IMR-90 (cell line): ENCODE measurements around the gene DISP1. TPM values are rescaled to one million over a fixed set of nuclear protein-coding genes. Genes with fewer than 3 reads are reported as not detected.

ENCODE experiments used
- ATAC-seq: fragments of 200-7000 bp; cut with Tn5 transposase; 2 replicates; pipeline ENCODE4 v1.9.1; 2020; ENCODE audit warnings: low read depth, mild to moderate bottlenecking, moderate library complexity
- BruUV-seq: library from RNA; stranded (reverse); fragments of 400-500 nt; replicated peaks from 2 replicates; lab custom pipeline; 2021; lab: Mats Ljungman, UMichigan
- CTCF ChIA-PET: fragments of 300-600 bp; formaldehyde crosslinking; extraction: SDS; loops from one replicate; lab custom pipeline; 2021; ENCODE audit warnings: antibody characterized with exemption; lab: Yijun Ruan, JAX
- POLR2A ChIA-PET: fragments of 300-600 bp; sonication (Branson Sonifier 250); formaldehyde crosslinking; loops from one replicate; lab custom pipeline; 2022; ENCODE audit warnings: antibody characterized with exemption; ENCODE audit not compliant: unreplicated experiment; lab: Charles Lee
- DNase-seq: peaks from one replicate; pipeline ENCODE4 v3.0.0; 2013
- H2AFZ ChIP-seq: replicated peaks from 2 replicates; pipeline ENCODE3; 2013; ENCODE audit warnings: low read length, mild to moderate bottlenecking; ENCODE audit not compliant: poor library complexity
- H2AK5ac ChIP-seq: 2 replicates; pipeline ENCODE4 v1.6.1; 2013; ENCODE audit warnings: low read depth, low read length, inconsistent platforms
- H2AK9ac ChIP-seq: replicated peaks from 2 replicates; pipeline ENCODE3; 2013; ENCODE audit warnings: mild to moderate bottlenecking, low read depth, low read length, moderate library complexity; ENCODE audit not compliant: poor library complexity
- H2BK120ac ChIP-seq: 2 replicates; pipeline ENCODE4 v1.6.1; 2013; ENCODE audit warnings: low read depth, low read length, inconsistent platforms
- H2BK15ac ChIP-seq: 3 replicates; pipeline ENCODE4 v1.6.1; 2013; ENCODE audit warnings: low read depth, low read length, inconsistent platforms
- H2BK20ac ChIP-seq: 2 replicates; pipeline ENCODE4 v1.6.1; 2013; ENCODE audit warnings: low read depth, mild to moderate bottlenecking, inconsistent platforms, low read length, moderate library complexity
- H2BK5ac ChIP-seq: 2 replicates; pipeline ENCODE4 v1.6.1; 2013; ENCODE audit warnings: mild to moderate bottlenecking, low read depth, low read length, inconsistent platforms; ENCODE audit not compliant: poor library complexity, severe bottlenecking
- H3K14ac ChIP-seq: replicated peaks from 2 replicates; pipeline ENCODE4 v1.6.1; 2013; ENCODE audit warnings: low read depth, low read length, inconsistent platforms
- H3K18ac ChIP-seq: 2 replicates; pipeline ENCODE4 v1.6.1; 2013; ENCODE audit warnings: low read depth, low read length, control low read depth
- H3K23ac ChIP-seq: 2 replicates; pipeline ENCODE4 v1.6.1; 2013; ENCODE audit warnings: low read depth, low read length, inconsistent platforms
- H3K27ac ChIP-seq: 2 replicates; pipeline ENCODE4 v1.5.1; 2013; ENCODE audit warnings: mild to moderate bottlenecking, control low read depth, low read length; ENCODE audit not compliant: insufficient read depth
- H3K27me3 ChIP-seq: 2 replicates; pipeline ENCODE4 v1.6.1; 2013; ENCODE audit warnings: low read length; ENCODE audit not compliant: control insufficient read depth, insufficient read depth
- H3K36me3 ChIP-seq: 2 replicates; pipeline ENCODE4 v1.6.1; 2013; ENCODE audit warnings: low read length, mixed read lengths; ENCODE audit not compliant: control insufficient read depth, insufficient read depth
- H3K4ac ChIP-seq: 2 replicates; pipeline ENCODE4 v1.6.1; 2013; ENCODE audit warnings: low read depth, low read length, inconsistent platforms
- H3K4me1 ChIP-seq: 2 replicates; pipeline ENCODE4 v1.6.1; 2013; ENCODE audit warnings: low read length, mixed read lengths; ENCODE audit not compliant: control insufficient read depth, insufficient read depth
- H3K4me2 ChIP-seq: 2 replicates; pipeline ENCODE4 v1.6.1; 2013; ENCODE audit warnings: low read depth, mild to moderate bottlenecking, control low read depth, low read length, moderate library complexity
- H3K4me3 ChIP-seq: 2 replicates; pipeline ENCODE4 v1.5.1; 2013; ENCODE audit warnings: low read depth, mild to moderate bottlenecking, control low read depth, low read length, moderate library complexity; ENCODE audit not compliant: insufficient read depth
- H3K56ac ChIP-seq: 2 replicates; pipeline ENCODE4 v1.6.1; 2013; ENCODE audit warnings: low read length, inconsistent platforms; ENCODE audit not compliant: insufficient read depth; ENCODE audit errors: extremely low read depth
- H3K79me1 ChIP-seq, 2 experiments: 2 replicates each; pipeline ENCODE4 v1.6.1; 2013; ENCODE audit warnings: low read length in 2 of 2, inconsistent platforms in 1 of 2, low read depth in 1 of 2
- H3K9ac ChIP-seq: 2 replicates; pipeline ENCODE4 v1.6.1; 2013; ENCODE audit warnings: low read depth, low read length, control low read depth
- H3K9me1 ChIP-seq: 2 replicates; pipeline ENCODE4 v1.6.1; 2013; ENCODE audit warnings: low read length, inconsistent platforms; ENCODE audit not compliant: insufficient read depth
- H3K9me3 ChIP-seq: 2 replicates; pipeline ENCODE4 v1.6.1; 2013; ENCODE audit warnings: low read length; ENCODE audit not compliant: control insufficient read depth, insufficient read depth
- H4K20me1 ChIP-seq: 2 replicates; pipeline ENCODE4 v1.6.1; 2013; ENCODE audit warnings: low read length, inconsistent platforms; ENCODE audit not compliant: insufficient read depth
- H4K5ac ChIP-seq: 2 replicates; pipeline ENCODE4 v1.6.1; 2013; ENCODE audit warnings: mild to moderate bottlenecking, low read depth, low read length, control low read depth
- H4K8ac ChIP-seq, 2 experiments: 2 replicates each; pipeline ENCODE4 v1.6.1; 2013; ENCODE audit warnings: low read depth in 2 of 2, low read length in 2 of 2, control low read depth in 1 of 2, inconsistent platforms in 1 of 2
- H4K91ac ChIP-seq: 2 replicates; pipeline ENCODE4 v1.6.1; 2013; ENCODE audit warnings: low read depth, low read length, inconsistent platforms; ENCODE audit not compliant: insufficient read depth
- BHLHE40 ChIP-seq: fragments of 150-350 bp; IDR thresholded peaks from 2 replicates; pipeline ENCODE4 v1.6.1; 2016; ENCODE audit warnings: mild to moderate bottlenecking, low read depth, low read length
- CEBPB ChIP-seq: IDR thresholded peaks from 2 replicates; pipeline ENCODE4 v1.6.1; 2012; ENCODE audit warnings: low read depth, low read length, improper control_type of control experiment
- CHD1 ChIP-seq: IDR thresholded peaks from 2 replicates; pipeline ENCODE4 v1.6.1; 2012; ENCODE audit warnings: low read depth, low read length, improper control_type of control experiment
- FOS ChIP-seq: fragments of 150-350 bp; IDR thresholded peaks from 2 replicates; pipeline ENCODE4 v1.6.1; 2016; ENCODE audit warnings: low read depth, low read length
- MAFK ChIP-seq: IDR thresholded peaks from 2 replicates; pipeline ENCODE4 v1.6.1; 2012; ENCODE audit warnings: low read depth, low read length, improper control_type of control experiment
- MAZ ChIP-seq: IDR thresholded peaks from 2 replicates; pipeline ENCODE4 v1.6.1; 2012; ENCODE audit warnings: low read depth, mild to moderate bottlenecking, low read length, improper control_type of control experiment, moderate library complexity, borderline replicate concordance
- MXI1 ChIP-seq: IDR thresholded peaks from 2 replicates; pipeline ENCODE4 v1.6.1; 2012; ENCODE audit warnings: low read depth, mild to moderate bottlenecking, low read length, moderate library complexity, borderline replicate concordance
- NFE2L2 ChIP-seq: fragments of 150-350 bp; IDR thresholded peaks from 2 replicates; pipeline ENCODE4 v1.6.1; 2016; ENCODE audit warnings: low read depth, mild to moderate bottlenecking, low read length
- POLR2A ChIP-seq: IDR thresholded peaks from 2 replicates; pipeline ENCODE4 v1.6.1; 2012; ENCODE audit warnings: mild to moderate bottlenecking, low read depth, low read length
- RAD21 ChIP-seq: IDR thresholded peaks from 2 replicates; pipeline ENCODE4 v1.6.1; 2012; ENCODE audit warnings: low read length, improper control_type of control experiment
- RCOR1 ChIP-seq: IDR thresholded peaks from 2 replicates; pipeline ENCODE4 v1.6.1; 2012; ENCODE audit warnings: mild to moderate bottlenecking, low read length, improper control_type of control experiment; ENCODE audit not compliant: insufficient replicate concordance
- RFX5 ChIP-seq: IDR thresholded peaks from 2 replicates; pipeline ENCODE4 v1.8.0; 2012; ENCODE audit warnings: low read depth, mild to moderate bottlenecking, low read length, moderate library complexity
- WGBS, 2 experiments: methylation state at CpG; one replicate each; pipeline versions ENCODE4 v1.1.5 to v1.1.7; 2013; ENCODE audit warnings: missing lambda C conversion rate in 2 of 2; ENCODE audit not compliant: insufficient read length in 1 of 2; ENCODE audit errors: extremely low coverage in 2 of 2; 5-methylcytosine and 5-hydroxymethylcytosine counted together
- dilution Hi-C: fragments of 300-500 bp; cut with HindIII; formaldehyde crosslinking; loops from one replicate; pipeline ENCODE4 v1.14.3; 2018; ENCODE audit warnings: low sequenced_read_pairs; ENCODE audit not compliant: unreplicated experiment
- in situ Hi-C: fragments of 300-500 bp; cut with MboI; formaldehyde crosslinking; loops from 3 replicates; pipeline ENCODE4 v1.14.3; 2019; ENCODE audit warnings: low sequenced_read_pairs, inconsistent platforms, mixed read lengths
- intact Hi-C: fragments of 100-400 bp; cut with micrococcal nuclease; formaldehyde crosslinking; loops from 2 replicates; pipeline ENCODE4 v1.10.0; 2022
- polyA plus RNA-seq, 3 experiments: library from polyadenylated mRNA; depleted of rRNA; stranded (reverse); fragments of >200 nt; gene quantifications; 2 replicates each; pipeline ENCODE4 v1.2.3, GENCODE V29; 2012; ENCODE audit warnings: low replicate concordance in 1 of 3
- total RNA-seq: library from RNA; depleted of rRNA; stranded (reverse); fragments of >200 nt; gene quantifications from 2 replicates; pipeline ENCODE4 v1.2.3, GENCODE V29; 2012
- TF ChIP-seq, protein P1 (sequence below): fragments of 150-350 bp; IDR thresholded peaks from 2 replicates; pipeline ENCODE4 v1.6.1; 2016; ENCODE audit warnings: low read depth, mild to moderate bottlenecking, low read length, moderate library complexity, borderline replicate concordance
- TF ChIP-seq, protein P2 (sequence below): conservative IDR thresholded peaks from 2 replicates; pipeline ENCODE4 v1.5.1; 2012; ENCODE audit warnings: mild to moderate bottlenecking, low read depth, low read length, improper control_type of control experiment
- TF ChIP-seq, protein P3 (sequence below): fragments of 150-350 bp; IDR thresholded peaks from 2 replicates; pipeline ENCODE4 v1.6.1; 2017; ENCODE audit warnings: mild to moderate bottlenecking, antibody characterized with exemption, low read length, low read depth

The DISP1 gene
- total and polyA plus RNA-seq, 2 of the 4 experiments (the other 2 are of a cell fraction) = 3.3 to 5.2 TPM

DNA sequence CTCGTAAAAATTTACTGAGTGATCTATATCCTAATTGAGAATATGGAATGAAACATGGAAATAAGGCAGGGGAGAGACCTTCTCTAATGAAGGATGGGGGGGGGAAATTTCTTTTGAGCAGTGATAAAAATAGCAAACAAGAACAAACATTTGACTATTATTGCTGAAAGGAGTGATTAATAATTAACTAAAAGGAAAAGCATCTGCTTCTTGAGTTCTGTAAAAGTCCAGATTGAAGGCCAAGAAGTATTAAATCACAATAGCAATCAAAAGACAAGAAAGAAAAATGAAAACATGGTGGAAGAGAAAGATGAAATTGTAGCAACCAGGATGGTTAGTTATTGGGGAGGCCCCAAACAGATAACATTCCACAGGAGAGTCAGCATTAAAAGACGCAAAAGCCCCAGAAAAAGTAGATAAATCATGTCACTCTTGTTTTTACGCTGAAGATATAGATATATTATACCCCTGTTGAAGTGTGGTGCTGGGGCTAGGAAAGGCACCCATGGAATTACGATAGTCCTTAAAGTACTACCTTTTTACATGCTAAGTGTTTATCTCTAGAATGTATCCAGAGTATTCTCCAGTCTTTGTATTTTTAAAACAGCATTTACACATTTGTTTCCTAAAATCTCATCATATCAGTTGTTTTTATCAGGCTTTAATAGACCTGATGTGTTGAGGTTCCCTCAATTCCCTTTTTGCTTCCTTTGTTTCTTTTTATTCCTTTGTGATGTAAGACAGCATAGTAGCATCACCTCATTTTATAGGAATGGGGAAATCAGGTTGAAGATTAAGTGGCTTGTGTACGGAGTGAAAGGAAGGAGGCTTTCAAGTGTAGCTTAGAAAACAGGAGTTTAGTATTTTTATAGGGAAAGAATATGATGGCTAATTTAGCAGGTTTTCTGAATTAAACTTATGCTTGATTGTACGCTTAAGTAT lies 28.9 kb downstream of the DISP1 start:
- Histone ChIP-seq H3K9me3 (no peaks in the 10 kb centered on the region), H2BK5ac (no peak overlapping the region), H3K79me1 (peaks cover 0 to 4% of the 10 kb centered on the region in 2 experiments; a peak in 1 of 4 replicates), H4K20me1 (no peaks in the 10 kb centered on the region), H3K4me3 (no peak overlapping the region), H4K5ac (no peak overlapping the region), H4K8ac (no peak overlapping the region), H2AK5ac (no peak overlapping the region), H3K27ac (no peak overlapping the region), H3K4me2 (no peak overlapping the region), H3K56ac (no peak overlapping the region), H2BK120ac (no peak overlapping the region), H3K27me3 (no peaks in the 10 kb centered on the region), H3K4ac (no peak overlapping the region), H3K18ac (no peak overlapping the region), H3K36me3 (no peaks in the 10 kb centered on the region), H2AK9ac (no peak overlapping the region), H2BK20ac (no peak overlapping the region), H3K9ac (no peak overlapping the region), H3K9me1 (no peaks in the 10 kb centered on the region), H4K91ac (no peak overlapping the region), H3K14ac (no peak overlapping the region), H3K23ac (no peak overlapping the region), H2AFZ (no peak overlapping the region), H2BK15ac (no peak overlapping the region), H3K4me1 (no peaks in the 10 kb centered on the region)
- POLR2A ChIA-PET = no interaction called here
- DNase-seq (no peak), ATAC-seq (no peak)
- CTCF ChIA-PET = no interaction called here
- dilution Hi-C loops (no loop called here), intact Hi-C loops (no loop called here), in situ Hi-C loops (no loop called here)
- TF ChIP-seq MXI1 = no peak
- no peak for TF ChIP-seq MAZ
- TF ChIP-seq, protein P1, sequence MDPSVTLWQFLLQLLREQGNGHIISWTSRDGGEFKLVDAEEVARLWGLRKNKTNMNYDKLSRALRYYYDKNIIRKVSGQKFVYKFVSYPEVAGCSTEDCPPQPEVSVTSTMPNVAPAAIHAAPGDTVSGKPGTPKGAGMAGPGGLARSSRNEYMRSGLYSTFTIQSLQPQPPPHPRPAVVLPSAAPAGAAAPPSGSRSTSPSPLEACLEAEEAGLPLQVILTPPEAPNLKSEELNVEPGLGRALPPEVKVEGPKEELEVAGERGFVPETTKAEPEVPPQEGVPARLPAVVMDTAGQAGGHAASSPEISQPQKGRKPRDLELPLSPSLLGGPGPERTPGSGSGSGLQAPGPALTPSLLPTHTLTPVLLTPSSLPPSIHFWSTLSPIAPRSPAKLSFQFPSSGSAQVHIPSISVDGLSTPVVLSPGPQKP = no peak
- no peak for TF ChIP-seq RCOR1
- TF ChIP-seq RAD21 = no peak
- TF ChIP-seq, protein P2, sequence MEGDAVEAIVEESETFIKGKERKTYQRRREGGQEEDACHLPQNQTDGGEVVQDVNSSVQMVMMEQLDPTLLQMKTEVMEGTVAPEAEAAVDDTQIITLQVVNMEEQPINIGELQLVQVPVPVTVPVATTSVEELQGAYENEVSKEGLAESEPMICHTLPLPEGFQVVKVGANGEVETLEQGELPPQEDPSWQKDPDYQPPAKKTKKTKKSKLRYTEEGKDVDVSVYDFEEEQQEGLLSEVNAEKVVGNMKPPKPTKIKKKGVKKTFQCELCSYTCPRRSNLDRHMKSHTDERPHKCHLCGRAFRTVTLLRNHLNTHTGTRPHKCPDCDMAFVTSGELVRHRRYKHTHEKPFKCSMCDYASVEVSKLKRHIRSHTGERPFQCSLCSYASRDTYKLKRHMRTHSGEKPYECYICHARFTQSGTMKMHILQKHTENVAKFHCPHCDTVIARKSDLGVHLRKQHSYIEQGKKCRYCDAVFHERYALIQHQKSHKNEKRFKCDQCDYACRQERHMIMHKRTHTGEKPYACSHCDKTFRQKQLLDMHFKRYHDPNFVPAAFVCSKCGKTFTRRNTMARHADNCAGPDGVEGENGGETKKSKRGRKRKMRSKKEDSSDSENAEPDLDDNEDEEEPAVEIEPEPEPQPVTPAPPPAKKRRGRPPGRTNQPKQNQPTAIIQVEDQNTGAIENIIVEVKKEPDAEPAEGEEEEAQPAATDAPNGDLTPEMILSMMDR = no peak
- no peak for TF ChIP-seq POLR2A
- TF ChIP-seq BHLHE40 = no peak
- TF ChIP-seq MAFK = no peak
- TF ChIP-seq FOS = no peak
- TF ChIP-seq CEBPB = no peak
- no peak for TF ChIP-seq NFE2L2
- TF ChIP-seq RFX5 = no peak
- TF ChIP-seq, protein P3, sequence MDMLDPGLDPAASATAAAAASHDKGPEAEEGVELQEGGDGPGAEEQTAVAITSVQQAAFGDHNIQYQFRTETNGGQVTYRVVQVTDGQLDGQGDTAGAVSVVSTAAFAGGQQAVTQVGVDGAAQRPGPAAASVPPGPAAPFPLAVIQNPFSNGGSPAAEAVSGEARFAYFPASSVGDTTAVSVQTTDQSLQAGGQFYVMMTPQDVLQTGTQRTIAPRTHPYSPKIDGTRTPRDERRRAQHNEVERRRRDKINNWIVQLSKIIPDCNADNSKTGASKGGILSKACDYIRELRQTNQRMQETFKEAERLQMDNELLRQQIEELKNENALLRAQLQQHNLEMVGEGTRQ = no peak
- TF ChIP-seq CHD1 = no peak
- no CpG with 5 or more reads among the region's 6 CpGs for WGBS, 2 experiments
- BruUV-seq = no TSS peak
